Activated CD4-positive, alpha-beta memory T cell treated with anti-CD3 and anti-CD28 coated beads, Interleukin-2, amount 10 ng/mL, durations not matched to agents 7 days and 5 days (primary cell): Measurements from ENCODE around the gene ADGRE3. TPM values are rescaled to one million over a fixed set of nuclear protein-coding genes. Genes with fewer than 3 reads are reported as not detected.
"Not testable (repeated sequence)": the region's sequence is repeated elsewhere in the genome, so short reads cannot be mapped to it uniquely, and the experiment has no call there.

Source experiments
- CTCF ChIA-PET: fragments of 350-600 bp; sonication (Branson Sonifier 250); formaldehyde crosslinking; loops from one replicate; lab custom pipeline; 2021; ENCODE audit warnings: antibody characterized with exemption, inconsistent platforms; lab: Charles Lee
- POLR2A ChIA-PET: fragments of 350-600 bp; sonication (Branson Sonifier 250); formaldehyde crosslinking; loops from one replicate; lab custom pipeline; 2021; ENCODE audit warnings: antibody characterized with exemption; lab: Charles Lee
- DNase-seq: peaks from one replicate; pipeline ENCODE4 v3.0.0-alpha.2; 2020
- H3K27ac Mint-ChIP-seq: one replicate; pipeline ENCODE4 v1.8.0; 2021; ENCODE audit warnings: mild to moderate bottlenecking, mixed read lengths
- H3K27me3 Mint-ChIP-seq: one replicate; pipeline ENCODE4 v1.8.0; 2021; ENCODE audit warnings: mixed read lengths
- H3K36me3 Mint-ChIP-seq: one replicate; pipeline ENCODE4 v1.8.0; 2021; ENCODE audit warnings: low read depth, mixed read lengths
- H3K4me1 Mint-ChIP-seq: one replicate; pipeline ENCODE4 v1.8.0; 2021; ENCODE audit warnings: mixed read lengths
- H3K4me3 Mint-ChIP-seq: one replicate; pipeline ENCODE4 v1.8.0; 2021; ENCODE audit warnings: mild to moderate bottlenecking, mixed read lengths
- H3K9me3 Mint-ChIP-seq: one replicate; pipeline ENCODE4 v1.8.0; 2021; ENCODE audit warnings: mixed read lengths
- total RNA-seq, 2 experiments: library from RNA; stranded (reverse); gene quantifications; one replicate each; pipeline ENCODE4 v1.2.3, GENCODE V29; 2021

ADGRE3 gene
- total RNA-seq, 2 experiments from 2014 or later: not detected

DNA sequence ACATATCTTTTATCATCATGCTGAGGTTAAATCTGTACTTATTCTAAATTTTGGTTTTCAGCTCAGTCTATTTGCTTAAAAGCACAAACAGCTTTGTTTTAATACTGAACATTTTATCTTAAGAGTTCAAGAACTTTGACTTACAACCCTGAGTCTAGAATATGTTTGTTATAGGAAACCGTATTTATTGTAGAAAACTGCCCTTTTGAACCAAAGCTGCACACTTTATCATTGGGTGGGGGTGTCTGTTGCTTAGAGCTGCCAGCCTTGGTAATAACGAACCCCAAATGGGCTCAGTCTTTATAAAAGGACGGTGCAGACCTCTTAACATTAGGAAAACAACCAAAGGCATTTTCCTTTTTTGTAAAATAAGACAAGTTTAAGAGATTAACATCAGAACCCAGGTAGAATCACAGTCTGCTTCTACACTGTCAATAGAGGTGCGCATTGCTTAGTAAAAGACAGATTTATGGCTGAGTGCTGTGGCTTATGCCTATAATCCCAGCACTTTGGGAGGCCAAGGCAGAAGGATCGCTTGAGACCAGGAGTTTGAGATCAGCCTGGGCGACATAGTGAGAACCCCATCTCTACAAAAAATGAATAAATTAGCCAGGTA lies 14.7 kb downstream of the ADGRE3 start:
- no peaks in the 10 kb centered on the region for H3K9me3 Mint-ChIP-seq
- H3K36me3 Mint-ChIP-seq: no peaks in the 10 kb centered on the region
- no peak overlapping the region for H3K27ac Mint-ChIP-seq
- POLR2A ChIA-PET: no interaction called here
- H3K27me3 Mint-ChIP-seq: peaks cover 5% of the 10 kb centered on the region
- no peak for DNase-seq
- H3K4me3 Mint-ChIP-seq: no peak overlapping the region
- CTCF ChIA-PET: interaction anchor here (1.0 kb wide), 1 partner anchor 13 kb away, joined by 3 read pairs; no protein-coding TSS in a partner anchor
- no peaks in the 10 kb centered on the region for H3K4me1 Mint-ChIP-seq

DNA sequence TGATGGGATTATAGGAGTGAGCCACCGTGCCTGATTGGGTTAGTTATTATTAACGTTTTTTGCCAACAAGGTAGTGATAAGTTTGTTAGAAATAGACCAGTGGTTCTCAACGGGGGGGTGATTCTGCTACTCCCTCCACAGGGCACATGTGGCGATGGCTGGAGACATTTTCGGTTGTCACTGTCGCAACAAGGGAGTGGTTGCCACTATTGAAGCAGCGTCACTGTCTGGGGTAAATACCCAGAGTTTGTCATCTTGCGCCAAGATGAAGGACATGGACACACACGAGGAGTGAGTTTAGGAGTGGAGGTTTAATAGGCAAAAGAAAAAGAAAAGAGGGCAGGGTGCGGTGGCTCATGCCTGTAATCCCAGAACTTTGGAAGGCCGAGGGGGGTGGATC lies 18.9 kb downstream of the ADGRE3 start:
- Mint-ChIP-seq H3K27ac (no peak overlapping the region), H3K4me3 (no peak overlapping the region), H3K9me3 (no peaks in the 10 kb centered on the region), H3K4me1 (no peaks in the 10 kb centered on the region), H3K36me3 (no peaks in the 10 kb centered on the region), H3K27me3 (peaks cover 4% of the 10 kb centered on the region)
- POLR2A ChIA-PET: no interaction called here
- CTCF ChIA-PET: no interaction called here
- DNase-seq: no peak

DNA sequence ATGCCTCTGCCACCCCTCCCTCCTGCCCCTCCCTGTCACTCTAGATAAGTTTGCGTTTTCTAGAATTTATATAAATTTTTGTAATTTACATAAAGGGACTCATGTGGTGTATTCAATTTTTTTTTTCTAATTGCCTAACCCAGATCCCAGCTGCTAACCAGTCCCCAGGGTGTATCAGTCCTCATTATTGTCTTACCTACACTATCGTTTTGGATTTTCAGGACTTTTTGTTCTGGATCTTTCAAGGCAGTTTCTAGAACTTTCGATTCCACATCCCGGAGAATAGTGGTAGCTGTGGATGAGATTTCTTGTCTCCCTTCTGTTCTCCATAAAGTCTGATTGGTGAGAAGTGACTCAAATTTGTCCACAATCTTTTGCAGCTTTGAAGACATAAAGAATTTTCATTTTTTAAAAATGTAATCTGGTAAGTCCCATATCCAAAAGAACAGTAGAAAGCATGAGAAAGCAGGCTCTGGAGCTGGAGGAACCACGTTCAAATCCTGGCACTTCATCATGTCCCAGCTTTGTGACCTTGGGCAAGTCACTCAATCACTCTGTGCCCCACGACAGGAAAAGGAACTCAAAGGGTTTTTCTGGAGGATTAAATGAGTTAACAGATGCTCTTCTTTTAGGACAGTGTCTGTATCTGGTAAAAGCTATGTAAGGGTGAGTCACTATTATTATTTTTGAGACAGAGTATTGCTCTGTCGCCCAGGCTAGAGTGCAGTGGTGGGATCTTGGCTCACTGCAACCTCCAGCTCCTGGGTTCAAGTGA lies 19.7 kb downstream of the ADGRE3 start:
- ChIA-PET CTCF (no interaction called here), POLR2A (no interaction called here)
- Mint-ChIP-seq H3K36me3 (no peaks in the 10 kb centered on the region), H3K27me3 (peaks cover 2% of the 10 kb centered on the region), H3K9me3 (no peaks in the 10 kb centered on the region), H3K4me1 (no peaks in the 10 kb centered on the region), H3K4me3 (no peak overlapping the region), H3K27ac (no peak overlapping the region)
- DNase-seq: no peak

DNA sequence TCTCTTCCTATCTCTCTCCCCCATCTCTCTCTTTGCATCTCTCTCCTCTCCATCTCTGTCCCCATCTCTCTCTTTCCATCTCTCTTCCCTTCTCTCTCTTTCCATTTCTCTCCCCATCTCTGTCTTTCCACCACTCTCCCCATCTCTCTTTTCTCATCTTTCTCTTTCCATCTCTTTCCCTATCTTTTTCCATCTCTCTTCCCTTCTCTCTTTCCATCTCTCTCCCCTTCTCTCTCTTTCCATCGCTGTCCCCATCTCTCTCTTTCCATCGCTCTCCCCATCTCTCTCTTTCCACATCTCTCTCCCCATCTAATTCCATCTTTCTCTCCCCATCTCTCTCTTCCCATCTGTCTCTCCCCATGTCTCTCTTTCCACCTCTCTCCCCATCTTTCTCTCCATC lies 24.5 kb downstream of the ADGRE3 start:
- Mint-ChIP-seq H3K4me1 (no peaks in the 10 kb centered on the region), H3K4me3 (no peak overlapping the region), H3K27me3 (peaks cover 2% of the 10 kb centered on the region), H3K36me3 (no peaks in the 10 kb centered on the region), H3K9me3 (no peaks in the 10 kb centered on the region), H3K27ac (no peak overlapping the region)
- no peak for DNase-seq
- POLR2A ChIA-PET: no interaction called here
- CTCF ChIA-PET: no interaction called here

DNA sequence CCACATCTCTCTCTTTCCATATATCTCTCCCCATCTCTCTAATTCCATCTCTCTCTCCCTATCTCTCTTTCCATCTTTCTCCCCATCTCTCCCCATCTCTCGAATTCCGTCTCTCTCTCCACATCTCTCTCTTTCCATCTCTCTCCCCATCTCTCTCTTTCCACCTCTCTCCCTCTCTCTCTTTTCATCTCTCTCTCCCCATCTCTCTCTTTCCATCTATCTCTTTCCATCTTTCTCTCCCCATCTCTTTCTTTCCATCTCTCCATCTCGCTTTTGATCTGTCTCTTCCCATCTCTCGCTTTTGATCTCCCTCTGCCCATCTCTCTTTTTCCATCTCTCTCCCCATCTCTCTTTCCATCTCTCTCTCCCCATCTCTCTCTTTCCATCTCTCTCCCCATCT lies 25.6 kb downstream of the ADGRE3 start:
- H3K4me1 Mint-ChIP-seq: no peaks in the 10 kb centered on the region
- no peak for DNase-seq
- no peak overlapping the region for H3K27ac Mint-ChIP-seq
- peaks cover 2% of the 10 kb centered on the region for H3K27me3 Mint-ChIP-seq
- CTCF ChIA-PET: no interaction called here
- no peak overlapping the region for H3K4me3 Mint-ChIP-seq
- POLR2A ChIA-PET: no interaction called here
- H3K9me3 Mint-ChIP-seq: no peaks in the 10 kb centered on the region
- H3K36me3 Mint-ChIP-seq: no peaks in the 10 kb centered on the region

DNA sequence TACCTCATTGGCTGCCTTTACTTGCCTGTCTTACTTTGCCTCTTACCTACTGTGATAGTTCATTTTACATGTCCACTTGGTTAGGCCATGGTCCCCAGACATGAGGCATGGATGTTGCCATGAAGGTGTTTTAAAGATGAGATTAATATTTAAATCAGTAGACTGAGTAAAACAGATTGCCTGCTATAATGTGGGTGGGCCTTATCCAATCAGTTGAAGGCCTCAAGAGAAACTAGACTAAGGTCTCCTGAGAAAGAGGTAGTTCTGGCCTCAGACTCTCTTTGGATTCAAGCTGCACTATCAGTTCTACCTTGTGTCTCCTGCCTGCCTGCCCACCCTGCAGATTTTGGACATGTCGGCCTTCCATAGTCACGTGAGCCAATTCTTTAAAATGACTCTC lies 26.1 kb downstream of the ADGRE3 start:
- H3K27ac Mint-ChIP-seq: no peak overlapping the region
- no peaks in the 10 kb centered on the region for H3K4me1 Mint-ChIP-seq
- peaks cover 2% of the 10 kb centered on the region for H3K27me3 Mint-ChIP-seq
- H3K36me3 Mint-ChIP-seq: no peaks in the 10 kb centered on the region
- H3K4me3 Mint-ChIP-seq: no peak overlapping the region
- H3K9me3 Mint-ChIP-seq: no peaks in the 10 kb centered on the region
- POLR2A ChIA-PET: no interaction called here
- CTCF ChIA-PET: no interaction called here
- DNase-seq: no peak

DNA sequence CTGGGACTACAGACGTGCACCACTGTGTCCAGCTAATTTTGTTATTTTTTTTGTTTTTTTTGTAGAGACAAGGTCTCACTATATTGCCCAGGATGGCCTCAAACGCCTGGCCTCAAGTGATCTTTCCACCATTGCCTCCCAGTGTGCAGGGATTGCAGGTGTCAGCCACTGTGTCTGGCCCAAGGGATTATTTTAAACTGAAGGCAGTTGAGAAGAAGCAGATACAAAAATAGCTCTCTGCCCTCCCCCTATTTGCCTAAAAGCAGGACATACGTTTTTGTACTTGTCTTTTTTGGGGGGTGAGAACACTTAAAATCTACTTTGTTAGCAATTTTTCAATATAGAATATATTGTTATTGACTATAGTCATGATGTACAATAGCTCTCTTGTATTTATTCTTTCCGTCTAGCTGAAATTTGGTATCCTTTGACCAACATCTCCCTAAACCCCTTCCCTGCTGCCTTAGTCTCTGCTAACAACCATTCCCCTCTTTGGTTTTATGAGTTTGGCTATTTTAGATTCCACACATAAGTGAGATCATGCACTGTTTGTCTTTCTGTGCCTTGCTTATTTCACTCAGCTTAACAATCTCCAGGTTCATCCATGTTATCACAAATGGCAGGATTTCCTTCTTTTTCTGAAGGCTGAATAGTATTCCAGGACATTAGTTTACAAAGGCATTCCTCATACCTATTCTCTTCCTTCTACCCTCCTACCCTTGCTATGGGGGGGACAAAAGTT lies 34.9 kb downstream of the ADGRE3 start:
- ChIA-PET POLR2A (no interaction called here), CTCF (no interaction called here)
- H3K9me3 Mint-ChIP-seq: peaks cover 10% of the 10 kb centered on the region
- H3K4me3 Mint-ChIP-seq: no peak overlapping the region
- H3K27ac Mint-ChIP-seq: no peak overlapping the region
- no peaks in the 10 kb centered on the region for H3K4me1 Mint-ChIP-seq
- no peaks in the 10 kb centered on the region for H3K36me3 Mint-ChIP-seq
- H3K27me3 Mint-ChIP-seq: peaks cover 2% of the 10 kb centered on the region
- no peak for DNase-seq

DNA sequence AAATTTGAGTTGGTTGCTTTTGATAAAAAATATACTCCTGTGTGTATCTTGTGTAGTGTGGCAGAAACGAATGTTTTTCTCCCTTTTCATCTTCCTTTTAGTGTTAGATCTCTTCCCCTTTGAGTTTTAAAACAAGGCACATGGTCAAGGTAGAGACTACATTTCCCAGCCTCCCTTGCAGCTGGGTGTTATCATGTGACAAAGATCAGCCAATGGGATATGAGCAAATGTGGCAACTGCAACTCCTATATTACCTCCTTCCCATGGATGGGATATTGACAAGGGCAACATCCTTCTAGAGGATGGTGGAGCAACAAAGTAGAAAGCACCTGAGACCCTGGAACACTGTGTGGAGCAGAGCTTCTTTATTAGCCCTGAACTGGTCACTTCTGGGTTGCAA lies 42.4 kb downstream of the ADGRE3 start:
- POLR2A ChIA-PET: no interaction called here
- Mint-ChIP-seq H3K4me3 (no peak overlapping the region), H3K9me3 (peaks cover 6% of the 10 kb centered on the region), H3K4me1 (no peaks in the 10 kb centered on the region), H3K27me3 (no peaks in the 10 kb centered on the region), H3K27ac (no peak overlapping the region), H3K36me3 (no peaks in the 10 kb centered on the region)
- DNase-seq: peak; percentile 18
- CTCF ChIA-PET: interaction anchor here (1.0 kb wide), 1 partner anchor 58 kb away, joined by 3 read pairs; no protein-coding TSS in a partner anchor

DNA sequence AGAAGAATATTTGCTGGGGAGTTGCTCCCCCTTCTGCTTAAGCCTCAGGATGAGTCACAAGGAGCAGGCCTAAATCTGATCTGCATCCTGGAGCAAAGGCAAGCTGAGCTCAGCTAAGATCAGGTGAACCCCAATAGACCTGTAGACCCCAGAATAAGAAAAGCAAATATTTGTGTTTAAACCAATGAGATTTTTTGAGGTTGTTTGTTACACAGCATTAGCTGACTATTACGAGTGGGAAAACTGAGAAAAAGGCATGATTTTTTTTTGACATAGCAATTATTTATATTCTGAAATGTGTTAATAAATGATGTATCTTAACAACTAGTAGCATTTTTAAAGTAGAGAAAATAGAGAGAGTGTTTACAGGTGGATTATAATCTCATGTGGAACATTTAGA lies 45.1 kb downstream of the ADGRE3 start:
- no peak overlapping the region for H3K27ac Mint-ChIP-seq
- no peak for DNase-seq
- no peaks in the 10 kb centered on the region for H3K4me1 Mint-ChIP-seq
- no peak overlapping the region for H3K4me3 Mint-ChIP-seq
- POLR2A ChIA-PET: no interaction called here
- H3K36me3 Mint-ChIP-seq: no peaks in the 10 kb centered on the region
- H3K27me3 Mint-ChIP-seq: no peaks in the 10 kb centered on the region
- peaks cover 4% of the 10 kb centered on the region for H3K9me3 Mint-ChIP-seq
- CTCF ChIA-PET: no interaction called here

DNA sequence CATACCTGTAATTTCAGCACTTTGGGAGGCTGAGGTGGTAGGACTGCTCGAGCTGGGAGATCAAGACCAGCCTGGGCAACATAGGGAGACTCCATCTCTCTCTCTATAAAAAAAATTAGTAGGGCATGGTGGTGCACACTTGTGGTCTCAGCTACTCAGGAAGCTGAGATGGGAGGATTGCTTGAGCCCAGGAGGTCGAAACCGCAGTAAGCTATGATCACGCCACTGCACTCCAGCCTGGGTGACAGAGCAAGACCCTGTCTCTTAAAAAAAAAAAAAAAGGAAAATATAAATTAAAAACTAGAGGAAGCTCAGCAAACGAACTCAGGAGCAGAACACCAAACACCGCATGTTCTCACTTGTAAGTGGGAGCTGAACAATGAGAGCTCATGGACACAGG lies 50.2 kb downstream of the ADGRE3 start:
- CTCF ChIA-PET, POLR2A ChIA-PET, H3K27me3 Mint-ChIP-seq, H3K27ac Mint-ChIP-seq, DNase-seq, H3K4me1 Mint-ChIP-seq, H3K4me3 Mint-ChIP-seq, H3K36me3 Mint-ChIP-seq: not testable (repeated sequence)
- H3K9me3 Mint-ChIP-seq: peaks cover 12% of the 10 kb centered on the region

DNA sequence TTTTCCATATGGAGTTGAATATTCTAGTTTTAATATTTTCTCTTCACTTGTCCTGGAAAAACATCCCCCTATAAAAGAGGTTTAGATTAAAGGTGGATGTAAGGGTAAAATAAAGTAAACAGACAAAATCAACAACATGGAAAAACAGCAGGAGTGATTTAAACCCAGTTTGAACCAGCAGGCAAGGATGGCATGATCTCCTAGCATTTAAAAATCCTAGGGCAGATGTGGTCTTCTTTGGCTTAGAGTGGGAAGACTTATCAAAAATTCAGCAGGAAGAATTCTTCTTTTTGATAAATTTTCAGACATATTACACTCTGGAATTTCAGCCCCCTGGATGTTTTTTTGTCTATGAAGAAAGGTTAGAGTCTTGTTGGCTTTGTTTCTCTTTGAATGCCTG lies 55.2 kb downstream of the ADGRE3 start:
- H3K4me3 Mint-ChIP-seq: no peak overlapping the region
- H3K27ac Mint-ChIP-seq: no peak overlapping the region
- H3K4me1 Mint-ChIP-seq: no peaks in the 10 kb centered on the region
- no peak for DNase-seq
- no peaks in the 10 kb centered on the region for H3K36me3 Mint-ChIP-seq
- peaks cover 20% of the 10 kb centered on the region for H3K9me3 Mint-ChIP-seq
- H3K27me3 Mint-ChIP-seq: no peaks in the 10 kb centered on the region
- CTCF ChIA-PET: no interaction called here
- POLR2A ChIA-PET: no interaction called here

DNA sequence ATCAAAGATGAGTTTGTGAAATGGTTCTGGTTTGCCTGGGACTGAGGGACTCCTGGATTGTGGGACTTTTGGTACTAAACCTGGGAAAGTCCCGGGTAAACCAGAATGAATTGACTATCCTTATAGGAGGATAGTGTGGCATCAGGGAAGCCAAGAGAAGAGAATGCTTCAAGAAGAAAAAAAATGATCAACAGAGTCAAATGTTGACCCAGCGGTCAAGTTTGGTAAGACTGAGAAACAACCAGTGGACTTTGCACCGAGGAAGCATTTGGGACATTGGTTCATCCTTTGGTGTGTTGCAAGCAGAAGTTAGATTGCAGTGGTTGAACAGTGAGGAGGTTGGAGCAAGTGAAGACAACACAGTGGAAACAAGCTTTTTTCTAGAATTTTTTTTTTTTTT lies 58.2 kb downstream of the ADGRE3 start:
- Mint-ChIP-seq H3K36me3 (no peaks in the 10 kb centered on the region), H3K4me1 (no peaks in the 10 kb centered on the region), H3K27me3 (no peaks in the 10 kb centered on the region), H3K27ac (no peak overlapping the region), H3K4me3 (no peak overlapping the region), H3K9me3 (peaks cover 17% of the 10 kb centered on the region)
- DNase-seq: no peak
- ChIA-PET POLR2A (no interaction called here), CTCF (no interaction called here)

DNA sequence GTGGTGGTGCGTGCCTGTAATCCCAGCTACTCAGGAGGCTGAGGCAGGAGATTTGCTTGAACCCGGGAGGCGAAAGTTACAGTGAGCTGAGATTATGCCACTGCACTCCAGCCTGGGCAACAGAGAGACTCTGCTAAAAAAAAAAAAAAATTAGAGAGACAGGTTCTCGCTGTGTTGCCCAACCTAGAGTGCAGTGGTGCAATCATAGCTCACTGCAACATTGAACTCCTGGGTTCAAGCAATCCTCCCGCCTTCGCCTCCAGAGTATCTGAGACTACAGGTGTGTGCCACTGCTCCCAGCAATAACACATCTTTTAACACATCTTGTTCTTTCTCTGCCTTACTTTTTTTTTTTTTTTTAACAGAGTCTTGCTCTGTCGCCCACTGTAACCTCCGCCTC lies 59.0 kb downstream of the ADGRE3 start:
- POLR2A ChIA-PET: no interaction called here
- H3K4me3 Mint-ChIP-seq: no peak overlapping the region
- H3K27ac Mint-ChIP-seq: no peak overlapping the region
- CTCF ChIA-PET: no interaction called here
- no peaks in the 10 kb centered on the region for H3K4me1 Mint-ChIP-seq
- no peak for DNase-seq
- H3K9me3 Mint-ChIP-seq: peaks cover 17% of the 10 kb centered on the region
- no peaks in the 10 kb centered on the region for H3K27me3 Mint-ChIP-seq
- no peaks in the 10 kb centered on the region for H3K36me3 Mint-ChIP-seq
